ENCODE results near the gene PEX14. TPM values are rescaled to one million over a fixed set of nuclear protein-coding genes. Genes with fewer than 3 reads are reported as not detected.

The PEX14 gene
- polyA plus RNA-seq, 1 donor from 2014 or later, result 13.5 TPM

GRCh38 chr1:10489291-10490055 lies 14.7 kb downstream of the PEX14 start:
- TF ChIP-seq EZH2 (IDR thresholded peaks at IDR 0.05; ENCODE audit: borderline replicate concordance, insufficient read depth, low read length, poor library complexity, severe bottlenecking) (no peak), EP300 (conservative IDR thresholded peaks at IDR 0.05; ENCODE audit: poor library complexity, severe bottlenecking) (no peak), REST (IDR thresholded peaks at IDR 0.05; ENCODE audit: borderline replicate concordance) (no peak), CTCF (IDR thresholded peaks at IDR 0.05; ENCODE audit: poor library complexity, severe bottlenecking) (no peak), TAF1 (IDR thresholded peaks at IDR 0.05; ENCODE audit: low read depth) (no peak), MXI1 (conservative IDR thresholded peaks at IDR 0.05; ENCODE audit: poor library complexity, severe bottlenecking) (no peak), RAD21 (conservative IDR thresholded peaks at IDR 0.05) (no peak), SMC3 (conservative IDR thresholded peaks at IDR 0.05; ENCODE audit: poor library complexity) (no peak), POLR2AphosphoS5 (IDR thresholded peaks at IDR 0.05) (no peak)
- Histone ChIP-seq H3K4me3 (ENCODE audit: low read length) (no peak overlapping the region), H2AFZ (ENCODE audit: low read depth, low read length) (no peak overlapping the region), H3K36me3 (ENCODE audit: insufficient read depth, low read length) (no peaks in the 10 kb centered on the region), H3K27me3 (ENCODE audit: insufficient read depth, low read depth, low read length) (no peaks in the 10 kb centered on the region), H3K4me2 (ENCODE audit: low read length) (no peak overlapping the region), H3K27ac (ENCODE audit: low read length) (no peak overlapping the region), H3K79me2 (replicated peaks; ENCODE audit: insufficient read depth, low read length) (peaks cover 4% of the 10 kb centered on the region), H3K9me3 (ENCODE audit: low read length) (no peaks in the 10 kb centered on the region), H3F3A (ENCODE audit: insufficient read depth, low read length, poor library complexity, severe bottlenecking) (no peaks in the 10 kb centered on the region), H4K20me1 (ENCODE audit: insufficient read depth) (no peaks in the 10 kb centered on the region), H3K9me2 (ENCODE audit: insufficient read depth, low read length) (no peaks in the 10 kb centered on the region), H3K9ac (ENCODE audit: low read length) (no peak overlapping the region)

- no peak overlapping the region for H2AFZ ChIP-seq (ENCODE audit: low read depth, low read length)
- no peaks in the 10 kb centered on the region for H3F3A ChIP-seq (ENCODE audit: insufficient read depth, low read length, poor library complexity, severe bottlenecking)
- H3K27me3 ChIP-seq (ENCODE audit: insufficient read depth, low read depth, low read length), result no peaks in the 10 kb centered on the region
- no peak overlapping the region for H3K9ac ChIP-seq (ENCODE audit: low read length)
- no peaks in the 10 kb centered on the region for H3K9me2 ChIP-seq (ENCODE audit: insufficient read depth, low read length)
- TF ChIP-seq REST (IDR thresholded peaks at IDR 0.05; ENCODE audit: borderline replicate concordance) (no peak), TAF1 (IDR thresholded peaks at IDR 0.05; ENCODE audit: low read depth) (no peak), EZH2 (IDR thresholded peaks at IDR 0.05; ENCODE audit: borderline replicate concordance, insufficient read depth, low read length, poor library complexity, severe bottlenecking) (no peak), CTCF (IDR thresholded peaks at IDR 0.05; ENCODE audit: poor library complexity, severe bottlenecking) (no peak), POLR2AphosphoS5 (IDR thresholded peaks at IDR 0.05) (no peak), EP300 (conservative IDR thresholded peaks at IDR 0.05; ENCODE audit: poor library complexity, severe bottlenecking) (no peak), RAD21 (conservative IDR thresholded peaks at IDR 0.05) (no peak), MXI1 (conservative IDR thresholded peaks at IDR 0.05; ENCODE audit: poor library complexity, severe bottlenecking) (no peak), SMC3 (conservative IDR thresholded peaks at IDR 0.05; ENCODE audit: poor library complexity) (no peak)
- H4K20me1 ChIP-seq (ENCODE audit: insufficient read depth), result no peaks in the 10 kb centered on the region
- no peak overlapping the region for H3K4me2 ChIP-seq (ENCODE audit: low read length)
- H3K4me3 ChIP-seq (ENCODE audit: low read length), result no peak overlapping the region
- peaks cover 4% of the 10 kb centered on the region for H3K79me2 ChIP-seq (replicated peaks; ENCODE audit: insufficient read depth, low read length)
- H3K36me3 ChIP-seq (ENCODE audit: insufficient read depth, low read length), result no peaks in the 10 kb centered on the region
- H3K9me3 ChIP-seq (ENCODE audit: low read length), result no peaks in the 10 kb centered on the region
- no peak overlapping the region for H3K27ac ChIP-seq (ENCODE audit: low read length)
These were observed 15.7 kb downstream of the PEX14 start for GRCh38 chr1:10490286-10490970.
